ENCODE results near the gene C5orf15.

- no peak for TF ChIP-seq RXRA (IDR thresholded peaks at IDR 0.05)
- no peak for TF ChIP-seq CTCF (IDR thresholded peaks at IDR 0.05; ENCODE audit: low read depth, low read length, missing input control)
These were observed 35.8 kb downstream of the C5orf15 start for GRCh38 chr5:133932441-133933168.
